ENCODE measurements around the gene SGCD.

Gene SGCD

GRCh38 chr5:156500755-156501154 lies 173.8 kb downstream of the SGCD start:
- no peak overlapping the region for H3K4me3 ChIP-seq (ENCODE audit: low read depth, low read length)
- no peak for DNase-seq (ENCODE audit: low read depth)
- TF ChIP-seq CTCF (IDR thresholded peaks at IDR 0.05; ENCODE audit: control insufficient read depth, extremely low read depth, insufficient read depth): no peak

- TF ChIP-seq CTCF (IDR thresholded peaks at IDR 0.05; ENCODE audit: control insufficient read depth, extremely low read depth, insufficient read depth): no peak
- no peak overlapping the region for H3K4me3 ChIP-seq (ENCODE audit: low read depth, low read length)
- DNase-seq (ENCODE audit: low read depth): no peak
Observed at GRCh38 chr5:156505101-156505500, 178.1 kb downstream of the SGCD start.

GRCh38 chr5:156513123-156513815 lies 186.3 kb downstream of the SGCD start:
- H3K4me3 ChIP-seq (ENCODE audit: low read depth, low read length): no peak overlapping the region
- no peak for DNase-seq (ENCODE audit: low read depth)
- TF ChIP-seq CTCF (IDR thresholded peaks at IDR 0.05; ENCODE audit: control insufficient read depth, extremely low read depth, insufficient read depth): no peak

GRCh38 chr5:156515121-156515520 lies 188.2 kb downstream of the SGCD start:
- H3K4me3 ChIP-seq (ENCODE audit: low read depth, low read length): no peak overlapping the region
- TF ChIP-seq CTCF (IDR thresholded peaks at IDR 0.05; ENCODE audit: control insufficient read depth, extremely low read depth, insufficient read depth): no peak
- DNase-seq (ENCODE audit: low read depth): no peak

- no peak for DNase-seq (ENCODE audit: low read depth)
- TF ChIP-seq CTCF (IDR thresholded peaks at IDR 0.05; ENCODE audit: control insufficient read depth, extremely low read depth, insufficient read depth): no peak
- H3K4me3 ChIP-seq (ENCODE audit: low read depth, low read length): no peak overlapping the region
Observed at GRCh38 chr5:156515803-156516360, 188.9 kb downstream of the SGCD start.

GRCh38 chr5:156522651-156523529 lies 195.9 kb downstream of the SGCD start:
- H3K4me3 ChIP-seq (ENCODE audit: low read depth, low read length): no peak overlapping the region
- DNase-seq (ENCODE audit: low read depth): no peak
- no peak for TF ChIP-seq CTCF (IDR thresholded peaks at IDR 0.05; ENCODE audit: control insufficient read depth, extremely low read depth, insufficient read depth)
